IMR-90 (cell line): ENCODE measurements around the gene PRRG1.

Experiments used
- BHLHE40 ChIP-seq: fragments of 150-350 bp; IDR thresholded peaks from 2 replicates; pipeline ENCODE4 v1.6.1; 2016; ENCODE audit warnings: mild to moderate bottlenecking, low read depth, low read length
- CEBPB ChIP-seq: IDR thresholded peaks from 2 replicates; pipeline ENCODE4 v1.6.1; 2012; ENCODE audit warnings: low read depth, low read length, improper control_type of control experiment
- CHD1 ChIP-seq: IDR thresholded peaks from 2 replicates; pipeline ENCODE4 v1.6.1; 2012; ENCODE audit warnings: low read depth, low read length, improper control_type of control experiment
- FOS ChIP-seq: fragments of 150-350 bp; IDR thresholded peaks from 2 replicates; pipeline ENCODE4 v1.6.1; 2016; ENCODE audit warnings: low read depth, low read length
- MAZ ChIP-seq: IDR thresholded peaks from 2 replicates; pipeline ENCODE4 v1.6.1; 2012; ENCODE audit warnings: low read depth, mild to moderate bottlenecking, low read length, improper control_type of control experiment, moderate library complexity, borderline replicate concordance
- MXI1 ChIP-seq: IDR thresholded peaks from 2 replicates; pipeline ENCODE4 v1.6.1; 2012; ENCODE audit warnings: low read depth, mild to moderate bottlenecking, low read length, moderate library complexity, borderline replicate concordance
- NFE2L2 ChIP-seq: fragments of 150-350 bp; IDR thresholded peaks from 2 replicates; pipeline ENCODE4 v1.6.1; 2016; ENCODE audit warnings: low read depth, mild to moderate bottlenecking, low read length
- POLR2A ChIP-seq: IDR thresholded peaks from 2 replicates; pipeline ENCODE4 v1.6.1; 2012; ENCODE audit warnings: mild to moderate bottlenecking, low read depth, low read length
- RAD21 ChIP-seq: IDR thresholded peaks from 2 replicates; pipeline ENCODE4 v1.6.1; 2012; ENCODE audit warnings: low read length, improper control_type of control experiment
- RCOR1 ChIP-seq: IDR thresholded peaks from 2 replicates; pipeline ENCODE4 v1.6.1; 2012; ENCODE audit warnings: mild to moderate bottlenecking, low read length, improper control_type of control experiment; ENCODE audit not compliant: insufficient replicate concordance
- RFX5 ChIP-seq: IDR thresholded peaks from 2 replicates; pipeline ENCODE4 v1.8.0; 2012; ENCODE audit warnings: low read depth, mild to moderate bottlenecking, low read length, moderate library complexity
- SMC3 ChIP-seq: fragments of 150-350 bp; IDR thresholded peaks from 2 replicates; pipeline ENCODE4 v1.6.1; 2016; ENCODE audit warnings: low read depth, mild to moderate bottlenecking, antibody characterized with exemption, low read length, moderate library complexity
- TF ChIP-seq, protein P1 (sequence below): conservative IDR thresholded peaks from 2 replicates; pipeline ENCODE4 v1.5.1; 2012; ENCODE audit warnings: mild to moderate bottlenecking, low read depth, low read length, improper control_type of control experiment
- TF ChIP-seq, protein P2 (sequence below): fragments of 150-350 bp; IDR thresholded peaks from 2 replicates; pipeline ENCODE4 v1.6.1; 2016; ENCODE audit warnings: low read depth, mild to moderate bottlenecking, low read length, moderate library complexity, borderline replicate concordance

DNA sequence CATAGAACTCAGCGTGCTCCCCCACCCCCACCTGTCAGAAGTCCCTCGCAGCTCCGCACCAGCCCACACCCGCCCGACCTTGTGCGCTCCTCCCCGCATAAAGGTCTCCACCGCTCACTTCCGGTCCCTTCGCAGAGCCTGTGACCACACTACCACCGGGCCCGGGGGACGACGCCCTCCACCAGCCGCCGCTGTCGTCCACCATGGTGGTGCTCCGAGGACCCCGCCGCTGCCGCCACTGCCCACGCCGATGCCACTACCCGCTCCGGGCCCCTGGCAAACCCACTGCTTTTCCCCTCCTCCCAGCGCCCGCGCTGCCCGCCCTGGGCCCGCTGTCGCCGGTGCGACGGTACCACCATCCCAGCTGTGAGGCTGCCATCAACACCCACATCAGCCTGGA is 142.5 kb downstream of the PRRG1 start:
- TF ChIP-seq, protein P1, sequence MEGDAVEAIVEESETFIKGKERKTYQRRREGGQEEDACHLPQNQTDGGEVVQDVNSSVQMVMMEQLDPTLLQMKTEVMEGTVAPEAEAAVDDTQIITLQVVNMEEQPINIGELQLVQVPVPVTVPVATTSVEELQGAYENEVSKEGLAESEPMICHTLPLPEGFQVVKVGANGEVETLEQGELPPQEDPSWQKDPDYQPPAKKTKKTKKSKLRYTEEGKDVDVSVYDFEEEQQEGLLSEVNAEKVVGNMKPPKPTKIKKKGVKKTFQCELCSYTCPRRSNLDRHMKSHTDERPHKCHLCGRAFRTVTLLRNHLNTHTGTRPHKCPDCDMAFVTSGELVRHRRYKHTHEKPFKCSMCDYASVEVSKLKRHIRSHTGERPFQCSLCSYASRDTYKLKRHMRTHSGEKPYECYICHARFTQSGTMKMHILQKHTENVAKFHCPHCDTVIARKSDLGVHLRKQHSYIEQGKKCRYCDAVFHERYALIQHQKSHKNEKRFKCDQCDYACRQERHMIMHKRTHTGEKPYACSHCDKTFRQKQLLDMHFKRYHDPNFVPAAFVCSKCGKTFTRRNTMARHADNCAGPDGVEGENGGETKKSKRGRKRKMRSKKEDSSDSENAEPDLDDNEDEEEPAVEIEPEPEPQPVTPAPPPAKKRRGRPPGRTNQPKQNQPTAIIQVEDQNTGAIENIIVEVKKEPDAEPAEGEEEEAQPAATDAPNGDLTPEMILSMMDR, result no peak
- TF ChIP-seq RFX5 (no peak), RCOR1 (no peak), MAZ (no peak), POLR2A (no peak), RAD21 (no peak), SMC3 (no peak), CEBPB (no peak), MXI1 (no peak), NFE2L2 (no peak), FOS (no peak), CHD1 (no peak), BHLHE40 (no peak)
- TF ChIP-seq, protein P2, sequence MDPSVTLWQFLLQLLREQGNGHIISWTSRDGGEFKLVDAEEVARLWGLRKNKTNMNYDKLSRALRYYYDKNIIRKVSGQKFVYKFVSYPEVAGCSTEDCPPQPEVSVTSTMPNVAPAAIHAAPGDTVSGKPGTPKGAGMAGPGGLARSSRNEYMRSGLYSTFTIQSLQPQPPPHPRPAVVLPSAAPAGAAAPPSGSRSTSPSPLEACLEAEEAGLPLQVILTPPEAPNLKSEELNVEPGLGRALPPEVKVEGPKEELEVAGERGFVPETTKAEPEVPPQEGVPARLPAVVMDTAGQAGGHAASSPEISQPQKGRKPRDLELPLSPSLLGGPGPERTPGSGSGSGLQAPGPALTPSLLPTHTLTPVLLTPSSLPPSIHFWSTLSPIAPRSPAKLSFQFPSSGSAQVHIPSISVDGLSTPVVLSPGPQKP, result no peak
